GM15510 (cell line): ENCODE measurements around the gene CEMIP.

Experiments
- POLR2A ChIP-seq: IDR thresholded peaks from 3 replicates; pipeline ENCODE4 v1.6.1; 2011; ENCODE audit warnings: borderline replicate concordance; ENCODE audit not compliant: insufficient read length; ENCODE audit errors: extremely low read depth

Gene CEMIP

GRCh38 chr15:80822676-80823075, 43.5 kb downstream of the CEMIP start:
- TF ChIP-seq POLR2A, result no peak

GRCh38 chr15:80823120-80823519, 44.0 kb downstream of the CEMIP start:
- TF ChIP-seq POLR2A, result no peak

GRCh38 chr15:80823995-80824394, 44.8 kb downstream of the CEMIP start:
- TF ChIP-seq POLR2A, result no peak

GRCh38 chr15:80825361-80826030, 46.3 kb downstream of the CEMIP start:
- TF ChIP-seq POLR2A, result no peak

- TF ChIP-seq POLR2A, result no peak
These were observed 49.6 kb downstream of the CEMIP start for GRCh38 chr15:80828796-80829195.

- no peak for TF ChIP-seq POLR2A
These were observed 51.5 kb downstream of the CEMIP start for GRCh38 chr15:80830677-80831076.

GRCh38 chr15:80831192-80831591, 52.0 kb downstream of the CEMIP start:
- TF ChIP-seq POLR2A, result no peak

- TF ChIP-seq POLR2A, result no peak
These were observed 52.5 kb downstream of the CEMIP start for GRCh38 chr15:80831606-80832224.

- no peak for TF ChIP-seq POLR2A
These were observed 53.5 kb downstream of the CEMIP start for GRCh38 chr15:80832686-80833085.

- TF ChIP-seq POLR2A, result no peak
These were observed 55.2 kb downstream of the CEMIP start for GRCh38 chr15:80834402-80834801.

GRCh38 chr15:80834906-80835305, 55.7 kb downstream of the CEMIP start:
- no peak for TF ChIP-seq POLR2A

GRCh38 chr15:80835336-80835735, 56.2 kb downstream of the CEMIP start:
- TF ChIP-seq POLR2A, result no peak

GRCh38 chr15:80836223-80836622, 57.1 kb downstream of the CEMIP start:
- no peak for TF ChIP-seq POLR2A

GRCh38 chr15:80837006-80837405, 57.8 kb downstream of the CEMIP start:
- no peak for TF ChIP-seq POLR2A

GRCh38 chr15:80838012-80838411, 58.8 kb downstream of the CEMIP start:
- no peak for TF ChIP-seq POLR2A

- no peak for TF ChIP-seq POLR2A
These were observed 59.5 kb downstream of the CEMIP start for GRCh38 chr15:80838666-80839065.
